ENCODE measurements around the gene CACNA1I. TPM values are rescaled to one million over a fixed set of nuclear protein-coding genes. Genes with fewer than 3 reads are reported as not detected.

The CACNA1I gene
- total RNA-seq, 1 experiment from 2014 or later: 0.15 TPM

- CTCF ChIA-PET: no interaction called here
- H4K20me1 ChIP-seq (ENCODE audit: insufficient read depth): no peaks in the 10 kb centered on the region
- no peak overlapping the region for H3K9ac ChIP-seq (ENCODE audit: low read length)
- H3K4me2 ChIP-seq (ENCODE audit: low read length): no peak overlapping the region
- H3K79me2 ChIP-seq (ENCODE audit: insufficient read depth, low read length): no peaks in the 10 kb centered on the region
- BruUV-seq (replicated peaks): no TSS peak
- H3K27me3 ChIP-seq (ENCODE audit: insufficient read depth, low read length): peaks cover 13% of the 10 kb centered on the region
- no peaks in the 10 kb centered on the region for H3K9me2 ChIP-seq (ENCODE audit: insufficient read depth)
- H3K36me3 ChIP-seq (ENCODE audit: control insufficient read depth in 1 of 2, insufficient read depth in 2 of 2, low read length in 2 of 2): no peaks in the 10 kb centered on the region
- RAD21 ChIA-PET (ENCODE audit: low non-redundant PET in 1 of 2, low total read pairs in 2 of 2, uncharacterized antibody in 2 of 2, unreplicated experiment in 2 of 2): no interaction called here
- TF ChIP-seq JUND (IDR thresholded peaks at IDR 0.05) (no peak), ATF3 (IDR thresholded peaks at IDR 0.05) (no peak), ZFX (IDR thresholded peaks at IDR 0.05) (no peak), FOSL1 (IDR thresholded peaks at IDR 0.05; ENCODE audit: low read depth) (no peak), POLR2AphosphoS5 (IDR thresholded peaks at IDR 0.05; ENCODE audit: low read depth, low read length) (no peak), SRF (IDR thresholded peaks at IDR 0.05; ENCODE audit: low read depth) (no peak), SIN3A (IDR thresholded peaks at IDR 0.05; ENCODE audit: low read depth) (no peak), CBX3 (IDR thresholded peaks at IDR 0.05; ENCODE audit: low read depth) (no peak), ZBTB33 (IDR thresholded peaks at IDR 0.05; ENCODE audit: extremely low read depth, insufficient replicate concordance, low read length) (no peak), TCF7L2 (IDR thresholded peaks at IDR 0.05; ENCODE audit: borderline replicate concordance, extremely low read depth, insufficient read depth, insufficient read length) (no peak), EZH2phosphoT487 (IDR thresholded peaks at IDR 0.05; ENCODE audit: borderline replicate concordance) (no peak), EGR1 (IDR thresholded peaks at IDR 0.05; ENCODE audit: low read depth) (no peak), ZNF274 (IDR thresholded peaks at IDR 0.05; ENCODE audit: low read depth, low read length) (no peak), REST (IDR thresholded peaks at IDR 0.05; ENCODE audit: low read depth) (no peak), YY1 (IDR thresholded peaks at IDR 0.05; ENCODE audit: extremely low read depth, insufficient replicate concordance, low read depth, low read length) (no peak), SP1 (IDR thresholded peaks at IDR 0.05; ENCODE audit: low read depth) (no peak), ELF1 (IDR thresholded peaks at IDR 0.05; ENCODE audit: borderline replicate concordance, low read depth) (no peak), RAD21 (IDR thresholded peaks at IDR 0.05; ENCODE audit: low read depth) (no peak)
- no peaks in the 10 kb centered on the region for H3K9me3 ChIP-seq (ENCODE audit: control insufficient read depth in 1 of 2, insufficient read depth in 1 of 2, low read depth in 1 of 2, low read length in 2 of 2)
- H3K4me1 ChIP-seq (ENCODE audit: control insufficient read depth in 1 of 2, insufficient read depth in 2 of 2, low read length in 2 of 2): no peaks in the 10 kb centered on the region
- ATAC-seq (no peak), DNase-seq (ENCODE audit: low read depth, low spot score) (no peak)
- no peak overlapping the region for H2AFZ ChIP-seq (ENCODE audit: low read depth, low read length, poor library complexity, severe bottlenecking)
- H3K4me3 ChIP-seq (replicated peaks in 1 of 2; ENCODE audit: low read depth in 1 of 2, low read length in 2 of 2): no peak overlapping the region
- intact Hi-C loops (cut with micrococcal nuclease): no loop called here
- POLR2A ChIA-PET: no interaction called here
- H3K27ac ChIP-seq (ENCODE audit: low read depth, low read length): no peak overlapping the region
Measured at GRCh38 chr22:39706376-39707140, 136.0 kb downstream of the CACNA1I start.
